GF-D8 (cell line): ENCODE results near the gene HSD17B8.

Source experiments
- DNase-seq: peaks from one replicate; lab custom pipeline; 2025; lab: John Stamatoyannopoulos, UW

Gene HSD17B8

DNA sequence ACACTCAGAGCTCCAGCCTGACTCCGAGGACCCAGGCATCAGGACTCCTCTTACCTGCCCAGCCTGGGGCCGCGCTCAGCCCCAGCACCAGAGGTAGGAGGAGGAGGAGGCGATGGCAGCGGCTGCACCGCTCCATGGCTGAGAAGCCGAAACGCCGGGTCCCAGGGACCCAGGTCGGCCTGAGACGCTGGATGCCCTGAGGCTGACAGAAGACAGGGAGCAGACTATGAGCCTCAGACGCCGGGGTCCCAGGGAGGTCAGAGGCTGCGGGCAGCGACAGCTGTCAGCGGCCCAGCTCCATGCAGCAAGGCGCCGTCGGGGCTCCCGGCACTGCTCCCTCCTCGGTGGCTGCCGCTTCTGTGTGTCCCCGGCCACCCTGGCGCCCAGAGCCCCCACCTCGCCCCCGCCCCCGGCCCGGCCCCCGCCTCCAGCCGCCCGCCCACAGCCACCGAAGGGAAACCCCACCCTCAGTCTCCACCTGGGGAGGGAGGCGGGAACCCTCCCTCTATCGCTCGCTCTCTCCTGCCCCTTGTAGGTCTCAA lies 12.3 kb upstream of the HSD17B8 start, which contains the start of gene COL11A2:
Gene COL11A2, minus strand, starts transcription at position 363 of the 542 bp plus-strand sequence. Its CDS starts 227 bp downstream, at position 136.
- no peak for DNase-seq

- no peak for DNase-seq
Observed at GRCh38 chr6:33192671-33193602, 11.5 kb upstream of the HSD17B8 start.

GRCh38 chr6:33193619-33194018 lies 10.8 kb upstream of the HSD17B8 start:
- DNase-seq = no peak

DNA sequence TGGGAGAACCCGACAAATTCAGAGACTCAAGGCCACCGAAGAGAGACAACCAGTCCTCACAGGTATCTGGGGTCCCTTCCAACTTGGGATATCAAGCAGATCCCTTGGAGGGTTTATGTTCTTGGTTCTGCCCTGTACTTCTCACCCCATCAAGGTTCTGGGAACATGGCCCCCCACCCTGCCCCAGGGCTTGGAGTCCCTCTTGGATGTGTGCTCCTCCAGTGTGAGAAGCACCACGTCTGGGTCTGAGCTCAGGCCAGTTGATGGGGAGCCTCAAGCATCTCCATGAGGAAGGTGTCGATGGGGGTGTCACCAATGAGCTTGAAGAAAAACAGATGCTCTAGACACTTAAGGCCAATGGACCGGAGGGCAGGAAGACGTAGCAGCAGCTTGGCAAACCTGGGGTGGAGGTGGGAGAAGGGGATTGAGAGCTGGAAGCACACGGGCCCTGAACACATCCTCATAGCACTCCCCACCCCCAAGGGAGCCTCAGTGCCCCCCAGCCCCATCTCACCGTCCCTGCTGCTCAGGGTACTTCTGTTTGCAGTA lies 9.9 kb upstream of the HSD17B8 start:
- DNase-seq = no peak

- no peak for DNase-seq
Observed at GRCh38 chr6:33195304-33196165, 8.9 kb upstream of the HSD17B8 start.

DNA sequence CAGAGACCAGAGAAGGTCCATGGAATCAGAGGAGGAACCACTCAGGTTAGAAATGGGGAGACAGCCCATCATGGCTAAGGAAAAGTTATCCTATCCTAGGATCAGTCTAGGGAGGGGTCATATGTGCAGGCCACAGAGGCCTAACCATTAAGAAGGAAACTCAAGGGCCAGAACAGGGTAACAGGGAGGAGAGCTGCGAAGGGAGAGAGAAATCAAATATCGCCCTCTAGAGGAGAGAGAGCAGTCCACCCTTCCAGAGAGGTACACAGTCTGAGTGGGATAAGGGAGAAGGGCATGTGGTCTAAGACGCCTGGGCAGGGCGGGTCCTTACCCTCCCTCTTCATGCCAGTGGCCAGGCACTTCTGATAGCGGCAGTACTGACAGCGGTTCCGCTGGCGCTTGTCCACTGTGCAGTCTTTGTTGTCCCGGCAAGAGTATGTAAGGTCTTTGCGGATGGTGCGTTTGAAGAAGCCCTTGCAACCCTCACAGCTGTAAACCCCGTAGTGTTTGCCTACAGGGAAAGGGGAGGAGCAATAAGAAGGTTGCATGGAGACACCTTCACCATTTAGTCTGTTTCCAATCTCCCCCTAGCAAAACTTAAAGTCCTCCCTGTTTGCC lies 6.9 kb upstream of the HSD17B8 start:
- DNase-seq = peak; percentile 25

GRCh38 chr6:33198159-33198852 lies 6.1 kb upstream of the HSD17B8 start:
- no peak for DNase-seq

DNA sequence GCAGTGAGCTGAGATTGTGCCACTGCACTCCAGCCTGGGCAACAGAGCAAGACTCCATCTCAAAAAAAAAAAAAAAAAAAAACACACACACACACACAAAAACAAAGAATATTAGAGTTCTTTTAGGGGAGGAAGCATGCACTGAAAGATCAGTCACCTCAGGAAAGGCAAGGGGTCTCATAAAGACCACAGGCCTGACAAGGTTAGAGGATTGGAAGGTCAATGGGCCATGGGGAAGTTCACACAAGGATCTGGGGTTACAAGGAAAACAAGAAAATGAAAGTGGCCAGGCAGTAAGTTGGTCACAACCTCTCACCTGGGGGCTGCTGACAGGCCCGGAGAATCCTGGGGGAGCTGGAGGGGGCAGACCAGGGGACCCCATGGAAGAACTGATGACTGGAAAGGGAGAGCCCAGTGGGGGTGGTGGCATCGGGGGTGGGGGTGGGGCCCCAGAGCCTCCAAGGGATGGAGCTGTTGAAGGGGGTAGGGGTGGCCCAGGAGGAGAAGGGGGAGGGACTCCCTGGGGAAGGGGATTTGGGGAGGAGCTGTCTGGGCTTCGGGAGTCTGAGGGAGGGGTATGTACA lies 5.5 kb upstream of the HSD17B8 start:
- DNase-seq = no peak

- peak; percentile 14 for DNase-seq
Observed at GRCh38 chr6:33199687-33200218, 4.7 kb upstream of the HSD17B8 start.

DNA sequence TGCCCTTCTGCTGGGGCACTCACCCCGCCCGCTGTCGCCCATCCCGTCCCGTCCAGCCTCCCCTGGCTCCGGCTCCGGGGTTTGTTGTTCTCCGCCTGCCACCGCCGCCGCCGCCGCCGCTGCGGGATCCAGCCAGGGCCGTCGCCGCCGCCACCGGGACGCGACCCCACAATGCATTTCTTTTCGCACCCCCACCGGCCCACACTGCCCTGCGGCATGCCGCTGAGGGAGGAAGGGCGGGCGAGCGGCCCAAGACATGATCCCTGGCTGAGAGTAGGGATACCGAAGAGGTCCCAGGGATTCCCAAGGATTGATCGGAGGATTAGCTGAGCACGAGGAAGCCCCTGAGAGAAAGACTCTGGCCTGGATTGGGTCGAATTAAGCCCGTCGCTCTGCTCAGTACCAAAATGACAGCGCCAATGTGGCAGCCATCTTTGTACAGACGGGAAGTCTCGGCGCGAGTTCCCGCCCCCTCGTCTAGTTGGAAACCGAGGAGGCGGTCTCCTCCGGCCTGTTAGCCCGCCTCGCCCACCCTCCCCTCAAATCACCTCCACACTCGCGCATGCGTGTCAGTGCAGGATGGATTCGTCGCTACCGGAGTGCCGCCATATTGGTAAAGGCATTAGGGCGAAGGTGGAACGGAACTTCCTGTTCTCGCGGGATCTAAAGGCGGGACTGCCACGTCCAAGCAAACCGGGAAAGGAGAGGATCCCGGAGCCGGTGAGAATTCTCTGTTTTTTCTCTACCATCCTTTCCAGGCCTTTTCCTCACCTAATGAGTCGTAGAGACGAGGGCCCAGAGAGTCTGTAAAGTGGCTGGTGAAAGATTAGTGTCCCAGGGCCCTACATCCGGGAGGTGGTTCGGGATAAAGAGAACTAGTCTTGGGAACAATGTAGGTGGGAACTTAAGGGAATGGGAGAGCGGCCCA lies 4.0 kb upstream of the HSD17B8 start, which contains the start of the genes RXRB and SLC39A7:
Gene RXRB, minus strand, starts transcription at position 447 of the 928 bp plus-strand sequence. Its CDS starts 189 bp downstream, at position 258.
Gene SLC39A7, plus strand, starts transcription at position 649 of the 928 bp plus-strand sequence. CDS start 379 bp downstream, outside the sequence.
- DNase-seq = peak; percentile 92

GRCh38 chr6:33201147-33201545 lies 3.3 kb upstream of the HSD17B8 start:
- DNase-seq = no peak

GRCh38 chr6:33201935-33202334 lies 2.5 kb upstream of the HSD17B8 start:
- no peak for DNase-seq

DNA sequence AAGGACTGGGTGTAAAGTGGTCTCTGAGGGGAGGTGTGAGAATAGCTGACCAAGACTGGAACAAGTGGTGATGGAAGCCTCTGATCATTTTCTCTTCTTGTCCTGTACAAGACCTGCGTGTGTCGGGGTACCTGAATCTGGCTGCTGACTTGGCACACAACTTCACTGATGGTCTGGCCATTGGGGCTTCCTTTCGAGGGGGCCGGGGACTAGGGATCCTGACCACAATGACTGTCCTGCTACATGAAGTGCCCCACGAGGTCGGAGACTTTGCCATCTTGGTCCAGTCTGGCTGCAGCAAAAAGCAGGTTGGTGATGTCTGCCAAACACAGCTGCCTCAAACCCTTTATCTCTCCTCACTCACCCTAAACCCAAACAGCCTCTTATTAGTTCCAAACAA lies 1.7 kb upstream of the HSD17B8 start:
- no peak for DNase-seq

DNA sequence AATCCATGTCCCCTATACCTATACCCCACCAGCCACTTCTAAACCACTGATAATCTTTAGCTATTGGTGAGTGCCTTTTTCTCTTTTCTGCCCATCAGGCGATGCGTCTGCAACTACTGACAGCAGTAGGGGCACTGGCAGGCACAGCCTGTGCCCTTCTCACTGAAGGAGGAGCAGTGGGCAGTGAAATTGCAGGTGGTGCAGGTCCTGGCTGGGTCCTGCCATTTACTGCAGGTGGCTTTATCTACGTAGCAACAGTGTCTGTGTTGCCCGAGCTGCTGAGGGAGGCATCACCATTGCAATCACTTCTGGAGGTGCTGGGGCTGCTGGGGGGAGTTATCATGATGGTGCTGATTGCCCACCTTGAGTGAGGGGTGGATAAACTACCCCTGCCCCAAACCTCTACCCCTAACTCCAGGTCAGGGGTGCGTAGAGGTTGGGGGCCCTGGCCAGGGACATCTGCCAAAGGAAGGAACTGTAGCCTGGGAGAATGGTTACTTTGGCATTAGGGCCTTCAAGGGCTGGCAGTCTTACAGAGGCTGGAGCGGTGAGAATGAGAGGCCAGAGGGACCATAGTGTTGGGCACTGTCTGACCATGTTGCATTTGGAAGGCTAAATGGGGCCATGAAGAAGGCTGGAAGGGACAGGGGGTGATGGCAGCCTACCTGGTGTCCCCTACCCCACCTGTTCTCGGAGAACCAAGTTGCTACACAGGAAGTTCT lies 851 bp upstream of the HSD17B8 start:
- no peak for DNase-seq

GRCh38 chr6:33204165-33204414 lies 365 bp upstream of the HSD17B8 start:
- DNase-seq = no peak

DNA sequence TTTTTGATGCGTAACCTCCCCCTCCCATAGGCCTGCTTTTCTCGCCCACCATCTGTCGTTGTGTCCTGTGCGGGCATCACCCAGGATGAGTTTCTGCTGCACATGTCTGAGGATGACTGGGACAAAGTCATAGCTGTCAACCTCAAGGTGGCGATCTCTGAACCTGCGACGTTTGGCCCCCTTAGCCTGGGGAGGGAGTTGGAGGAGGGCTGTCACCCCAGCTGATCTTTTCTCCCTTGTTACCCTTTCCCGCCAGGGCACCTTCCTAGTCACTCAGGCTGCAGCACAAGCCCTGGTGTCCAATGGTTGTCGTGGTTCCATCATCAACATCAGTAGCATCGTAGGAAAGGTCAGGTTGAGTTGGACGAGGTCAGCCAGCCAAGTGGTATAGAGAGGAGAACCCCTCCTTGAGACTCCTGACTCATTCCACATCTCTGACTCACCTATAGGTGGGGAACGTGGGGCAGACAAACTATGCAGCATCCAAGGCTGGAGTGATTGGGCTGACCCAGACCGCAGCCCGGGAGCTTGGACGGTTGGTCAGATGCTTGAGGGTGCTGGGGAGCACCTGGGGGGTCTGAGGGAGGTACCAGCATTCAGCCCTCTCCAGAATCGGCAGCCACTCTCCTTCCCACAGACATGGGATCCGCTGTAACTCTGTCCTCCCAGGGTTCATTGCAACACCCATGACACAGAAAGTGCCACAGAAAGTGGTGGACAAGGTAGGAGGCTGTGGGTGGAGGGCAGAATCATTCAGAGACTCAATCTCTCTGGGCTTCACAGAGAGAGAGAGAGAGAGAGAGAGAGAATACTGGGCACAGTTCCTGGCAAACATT lies 954 bp downstream of the HSD17B8 start:
- no peak for DNase-seq

DNA sequence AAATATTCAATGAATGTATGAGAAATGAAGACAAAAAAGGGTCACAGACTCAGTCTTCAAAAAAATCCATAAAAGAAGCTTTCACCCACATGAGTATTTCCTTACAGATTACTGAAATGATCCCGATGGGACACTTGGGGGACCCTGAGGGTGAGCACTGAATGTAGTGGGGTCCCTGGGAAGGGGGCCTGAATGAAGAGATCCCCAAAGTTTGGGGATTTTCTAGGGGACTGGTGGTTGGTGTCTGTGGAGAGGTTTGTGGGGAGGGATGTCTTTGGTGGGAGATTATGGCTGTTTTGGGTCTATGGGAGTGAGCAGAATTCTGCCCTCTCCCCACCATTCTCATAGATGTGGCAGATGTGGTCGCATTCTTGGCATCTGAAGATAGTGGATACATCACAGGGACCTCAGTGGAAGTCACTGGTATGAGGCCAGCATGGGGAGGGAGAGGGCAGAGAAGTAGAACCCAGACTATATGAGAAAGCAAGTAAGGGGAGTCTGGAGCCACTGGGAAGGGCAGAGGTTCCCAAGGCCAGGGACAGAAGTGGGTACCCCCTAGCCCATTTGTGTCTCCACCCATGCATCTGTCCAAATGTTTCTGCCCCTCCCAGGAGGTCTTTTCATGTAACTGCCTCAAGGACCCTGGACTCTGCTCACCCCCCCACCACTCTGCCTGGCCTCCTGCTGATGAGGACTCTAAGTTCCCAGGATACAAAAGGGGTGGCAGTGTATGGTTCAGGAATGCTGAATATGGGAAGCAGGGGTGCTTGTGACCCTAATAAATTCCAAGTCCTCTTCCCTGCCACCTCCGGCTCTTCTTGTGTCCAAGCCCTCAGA lies 1.8 kb downstream of the HSD17B8 start:
- no peak for DNase-seq
